IMR-90 (cell line): ENCODE results near the gene HSD17B3.

Experiments
- FOS ChIP-seq: fragments of 150-350 bp; IDR thresholded peaks from 2 replicates; pipeline ENCODE4 v1.6.1; 2016; ENCODE audit warnings: low read depth, low read length
- MAFK ChIP-seq: IDR thresholded peaks from 2 replicates; pipeline ENCODE4 v1.6.1; 2012; ENCODE audit warnings: low read depth, low read length, improper control_type of control experiment
- NFE2L2 ChIP-seq: fragments of 150-350 bp; IDR thresholded peaks from 2 replicates; pipeline ENCODE4 v1.6.1; 2016; ENCODE audit warnings: low read depth, mild to moderate bottlenecking, low read length
- POLR2A ChIP-seq: IDR thresholded peaks from 2 replicates; pipeline ENCODE4 v1.6.1; 2012; ENCODE audit warnings: mild to moderate bottlenecking, low read depth, low read length
- RCOR1 ChIP-seq: IDR thresholded peaks from 2 replicates; pipeline ENCODE4 v1.6.1; 2012; ENCODE audit warnings: mild to moderate bottlenecking, low read length, improper control_type of control experiment; ENCODE audit not compliant: insufficient replicate concordance
- RFX5 ChIP-seq: IDR thresholded peaks from 2 replicates; pipeline ENCODE4 v1.8.0; 2012; ENCODE audit warnings: low read depth, mild to moderate bottlenecking, low read length, moderate library complexity
- TF ChIP-seq, protein P1 (sequence below): conservative IDR thresholded peaks from 2 replicates; pipeline ENCODE4 v1.5.1; 2012; ENCODE audit warnings: mild to moderate bottlenecking, low read depth, low read length, improper control_type of control experiment
- TF ChIP-seq, protein P2 (sequence below): fragments of 150-350 bp; IDR thresholded peaks from 2 replicates; pipeline ENCODE4 v1.6.1; 2016; ENCODE audit warnings: low read depth, mild to moderate bottlenecking, low read length, moderate library complexity, borderline replicate concordance
- TF ChIP-seq, protein P3 (sequence below): fragments of 150-350 bp; IDR thresholded peaks from 2 replicates; pipeline ENCODE4 v1.6.1; 2017; ENCODE audit warnings: mild to moderate bottlenecking, antibody characterized with exemption, low read length, low read depth

DNA sequence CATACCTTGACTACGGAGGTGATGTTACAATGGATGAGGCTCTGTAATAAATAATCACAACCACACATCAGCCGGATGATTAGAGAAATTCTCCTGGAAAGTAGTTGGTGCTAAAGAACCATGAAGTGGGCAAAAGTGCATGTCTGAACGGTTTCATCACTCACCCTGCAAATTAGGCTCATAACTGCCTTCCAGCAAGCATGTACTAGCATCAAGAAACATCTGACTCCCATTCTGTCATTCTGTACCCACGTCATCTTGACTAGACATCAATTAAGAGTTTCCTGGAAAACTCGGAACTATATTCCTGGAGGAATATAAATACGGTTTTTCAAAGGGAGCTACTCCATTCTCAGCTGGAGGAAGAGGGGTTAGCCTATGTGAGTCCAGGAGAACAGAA lies 52.2 kb downstream of the HSD17B3 start:
- TF ChIP-seq, protein P1, sequence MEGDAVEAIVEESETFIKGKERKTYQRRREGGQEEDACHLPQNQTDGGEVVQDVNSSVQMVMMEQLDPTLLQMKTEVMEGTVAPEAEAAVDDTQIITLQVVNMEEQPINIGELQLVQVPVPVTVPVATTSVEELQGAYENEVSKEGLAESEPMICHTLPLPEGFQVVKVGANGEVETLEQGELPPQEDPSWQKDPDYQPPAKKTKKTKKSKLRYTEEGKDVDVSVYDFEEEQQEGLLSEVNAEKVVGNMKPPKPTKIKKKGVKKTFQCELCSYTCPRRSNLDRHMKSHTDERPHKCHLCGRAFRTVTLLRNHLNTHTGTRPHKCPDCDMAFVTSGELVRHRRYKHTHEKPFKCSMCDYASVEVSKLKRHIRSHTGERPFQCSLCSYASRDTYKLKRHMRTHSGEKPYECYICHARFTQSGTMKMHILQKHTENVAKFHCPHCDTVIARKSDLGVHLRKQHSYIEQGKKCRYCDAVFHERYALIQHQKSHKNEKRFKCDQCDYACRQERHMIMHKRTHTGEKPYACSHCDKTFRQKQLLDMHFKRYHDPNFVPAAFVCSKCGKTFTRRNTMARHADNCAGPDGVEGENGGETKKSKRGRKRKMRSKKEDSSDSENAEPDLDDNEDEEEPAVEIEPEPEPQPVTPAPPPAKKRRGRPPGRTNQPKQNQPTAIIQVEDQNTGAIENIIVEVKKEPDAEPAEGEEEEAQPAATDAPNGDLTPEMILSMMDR, result no peak
- TF ChIP-seq POLR2A, result no peak
- TF ChIP-seq, protein P2, sequence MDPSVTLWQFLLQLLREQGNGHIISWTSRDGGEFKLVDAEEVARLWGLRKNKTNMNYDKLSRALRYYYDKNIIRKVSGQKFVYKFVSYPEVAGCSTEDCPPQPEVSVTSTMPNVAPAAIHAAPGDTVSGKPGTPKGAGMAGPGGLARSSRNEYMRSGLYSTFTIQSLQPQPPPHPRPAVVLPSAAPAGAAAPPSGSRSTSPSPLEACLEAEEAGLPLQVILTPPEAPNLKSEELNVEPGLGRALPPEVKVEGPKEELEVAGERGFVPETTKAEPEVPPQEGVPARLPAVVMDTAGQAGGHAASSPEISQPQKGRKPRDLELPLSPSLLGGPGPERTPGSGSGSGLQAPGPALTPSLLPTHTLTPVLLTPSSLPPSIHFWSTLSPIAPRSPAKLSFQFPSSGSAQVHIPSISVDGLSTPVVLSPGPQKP, result no peak
- no peak for TF ChIP-seq RCOR1
- TF ChIP-seq RFX5, result no peak
- TF ChIP-seq NFE2L2, result no peak
- no peak for TF ChIP-seq MAFK
- TF ChIP-seq, protein P3, sequence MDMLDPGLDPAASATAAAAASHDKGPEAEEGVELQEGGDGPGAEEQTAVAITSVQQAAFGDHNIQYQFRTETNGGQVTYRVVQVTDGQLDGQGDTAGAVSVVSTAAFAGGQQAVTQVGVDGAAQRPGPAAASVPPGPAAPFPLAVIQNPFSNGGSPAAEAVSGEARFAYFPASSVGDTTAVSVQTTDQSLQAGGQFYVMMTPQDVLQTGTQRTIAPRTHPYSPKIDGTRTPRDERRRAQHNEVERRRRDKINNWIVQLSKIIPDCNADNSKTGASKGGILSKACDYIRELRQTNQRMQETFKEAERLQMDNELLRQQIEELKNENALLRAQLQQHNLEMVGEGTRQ, result no peak
- no peak for TF ChIP-seq FOS
